GM12878 (cell line): Measurements from ENCODE around the gene OGFRL1. TPM values are rescaled to one million over a fixed set of nuclear protein-coding genes. Genes with fewer than 3 reads are reported as not detected.

ENCODE experiments used
- ATF7 ChIP-seq: fragments of 450-650 bp; IDR thresholded peaks from 2 replicates; pipeline ENCODE4 v1.6.1; 2016; ENCODE audit warnings: low read depth, mild to moderate bottlenecking
- CBX3 ChIP-seq: fragments of 200-600 bp; sonication (generic); IDR thresholded peaks from 2 replicates; pipeline ENCODE4 v1.6.1; 2016; ENCODE audit warnings: low read depth, borderline replicate concordance
- E2F4 ChIP-seq: IDR thresholded peaks from 2 replicates; pipeline ENCODE4 v1.6.1; 2012; ENCODE audit warnings: low read depth, low read length, improper control_type of control experiment
- HDAC2 ChIP-seq: fragments of 200-600 bp; sonication (generic); IDR thresholded peaks from 2 replicates; pipeline ENCODE4 v1.6.1; 2017
- HDAC6 ChIP-seq: fragments of 200-600 bp; sonication (generic); IDR thresholded peaks from one replicate; pipeline ENCODE4 v1.8.0; 2017; ENCODE audit warnings: antibody characterized with exemption; ENCODE audit not compliant: unreplicated experiment
- MTA3 ChIP-seq: IDR thresholded peaks from 2 replicates; pipeline ENCODE4 v1.6.1; 2012; ENCODE audit warnings: low read length, inconsistent platforms, borderline replicate concordance
- NFXL1 ChIP-seq: fragments of 450-650 bp; IDR thresholded peaks from 2 replicates; pipeline ENCODE4 v1.6.1; 2017; ENCODE audit warnings: antibody characterized with exemption, mild to moderate bottlenecking, borderline replicate concordance
- PRDM15 ChIP-seq: fragments of 450-650 bp; formaldehyde crosslinking; IDR thresholded peaks from 2 replicates; pipeline ENCODE4 v1.4.0; 2020; ENCODE audit warnings: mild to moderate bottlenecking, moderate library complexity
- RAD21 ChIP-seq: IDR thresholded peaks from 2 replicates; pipeline ENCODE4 v1.6.1; 2011; ENCODE audit warnings: mild to moderate bottlenecking, low read depth, low read length, moderate library complexity; ENCODE audit not compliant: insufficient read depth
- RELA ChIP-seq: fragments of 450-650 bp; IDR thresholded peaks from 2 replicates; pipeline ENCODE4 v1.8.0; 2014; ENCODE audit warnings: borderline replicate concordance; ENCODE audit not compliant: partially characterized antibody
- RFX5 ChIP-seq: IDR thresholded peaks from 2 replicates; pipeline ENCODE4 v1.6.1; 2011; ENCODE audit warnings: low read depth, low read length, improper control_type of control experiment
- RUNX3 ChIP-seq: IDR thresholded peaks from 2 replicates; pipeline ENCODE4 v1.6.1; 2012; ENCODE audit warnings: low read length, inconsistent platforms
- SP1 ChIP-seq: IDR thresholded peaks from one replicate; pipeline ENCODE4 v1.6.1; 2011; ENCODE audit warnings: low read depth, low read length
- SREBF2 ChIP-seq: IDR thresholded peaks from 2 replicates; pipeline ENCODE4 v1.6.1; 2012; ENCODE audit warnings: mild to moderate bottlenecking, low read length
- USF1 ChIP-seq: IDR thresholded peaks from 2 replicates; pipeline ENCODE4 v1.6.1; 2011; ENCODE audit warnings: borderline replicate concordance, low read depth, mild to moderate bottlenecking, moderate library complexity, mixed read lengths, low read length; ENCODE audit not compliant: insufficient read depth; ENCODE audit errors: extremely low read length
- WRNIP1 ChIP-seq: IDR thresholded peaks from 2 replicates; pipeline ENCODE4 v1.6.1; 2011; ENCODE audit warnings: low read depth, low read length, improper control_type of control experiment, borderline replicate concordance
- polyA plus RNA-seq, 11 experiments: library from polyadenylated mRNA; depleted of rRNA in 4 of 11; unstranded in 6 of 11; stranded (reverse) in 5 of 11; fragments of >200 nt; fragmentation: Nextera tagmentation in 4 of 11; fragmentation: Illumina TruSeq in 1 of 11; extraction: Ambion mirVana in 4 of 11; extraction: Trizol in 1 of 11; gene quantifications; 1 replicate in 1 of 11; 2 replicates in 10 of 11; pipeline versions ENCODE4 v1.2.1 to v1.2.3, GENCODE V29; 2011 to 2016; ENCODE audit warnings: inconsistent platforms in 2 of 11, missing spikeins in 2 of 11, low read depth in 1 of 11
- total RNA-seq, 4 experiments: library from RNA; depleted of rRNA in 3 of 4; stranded (reverse); fragments of >200 nt in 3 of 4; fragmentation: Illumina TruSeq in 1 of 4; extraction: Trizol in 1 of 4; gene quantifications; 2 replicates each; pipeline versions ENCODE4 v1.2.1 to v1.2.3, GENCODE V29; 2013 to 2021
- TF ChIP-seq, protein P1 (sequence below): fragments of 150-350 bp; IDR thresholded peaks from 2 replicates; pipeline ENCODE4 v1.6.1; 2014; ENCODE audit warnings: mild to moderate bottlenecking, low read depth, low read length
- TF ChIP-seq, protein P2 (sequence below): IDR thresholded peaks from 2 replicates; pipeline ENCODE4 v1.6.1; 2012; ENCODE audit warnings: mild to moderate bottlenecking, low read depth, low read length
- TF ChIP-seq, protein P3 (sequence below): fragments of 450-650 bp; IDR thresholded peaks from 2 replicates; pipeline ENCODE4 v1.6.1; 2016; ENCODE audit warnings: mild to moderate bottlenecking

Gene OGFRL1
- total and polyA plus RNA-seq, 10 of the 15 experiments (the other 5 are each of a cell fraction or from before 2014, with no cell fraction given), result 0.24 to 5.8 (median 2.3) TPM

DNA sequence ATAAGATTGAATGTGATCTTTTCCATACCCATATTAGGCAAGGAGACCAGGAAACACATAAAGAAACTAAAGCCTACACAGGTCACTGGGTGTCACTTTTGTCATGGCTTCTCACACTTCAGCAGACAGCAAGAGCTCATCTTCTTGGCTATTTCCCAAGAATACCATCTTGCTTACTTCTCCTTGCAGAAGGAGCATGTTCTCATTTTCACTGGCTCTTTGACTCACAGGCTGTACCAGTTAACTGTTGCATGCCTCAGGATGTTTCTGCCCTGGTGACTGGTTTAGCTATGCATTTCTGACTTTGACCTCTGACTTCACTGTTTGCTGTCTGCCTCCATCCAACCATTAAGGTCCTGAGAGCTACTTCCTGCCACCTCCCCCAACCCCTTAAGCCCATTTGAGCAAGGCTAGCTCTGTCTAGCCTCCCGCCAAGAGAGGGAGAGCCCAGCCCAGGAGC is 40.3 kb upstream of the OGFRL1 start (continued):
- TF ChIP-seq, protein P1, sequence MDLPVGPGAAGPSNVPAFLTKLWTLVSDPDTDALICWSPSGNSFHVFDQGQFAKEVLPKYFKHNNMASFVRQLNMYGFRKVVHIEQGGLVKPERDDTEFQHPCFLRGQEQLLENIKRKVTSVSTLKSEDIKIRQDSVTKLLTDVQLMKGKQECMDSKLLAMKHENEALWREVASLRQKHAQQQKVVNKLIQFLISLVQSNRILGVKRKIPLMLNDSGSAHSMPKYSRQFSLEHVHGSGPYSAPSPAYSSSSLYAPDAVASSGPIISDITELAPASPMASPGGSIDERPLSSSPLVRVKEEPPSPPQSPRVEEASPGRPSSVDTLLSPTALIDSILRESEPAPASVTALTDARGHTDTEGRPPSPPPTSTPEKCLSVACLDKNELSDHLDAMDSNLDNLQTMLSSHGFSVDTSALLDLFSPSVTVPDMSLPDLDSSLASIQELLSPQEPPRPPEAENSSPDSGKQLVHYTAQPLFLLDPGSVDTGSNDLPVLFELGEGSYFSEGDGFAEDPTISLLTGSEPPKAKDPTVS, result no peak
- no peak for TF ChIP-seq WRNIP1
- no peak for TF ChIP-seq E2F4
- TF ChIP-seq RELA, result no peak
- no peak for TF ChIP-seq HDAC6
- 0 out of 2 replicates have a peak, but pooled peaks have one; percentile 4 for TF ChIP-seq RAD21
- no peak for TF ChIP-seq CBX3
- no peak for TF ChIP-seq RUNX3
- no peak for TF ChIP-seq SP1
- TF ChIP-seq, protein P2, sequence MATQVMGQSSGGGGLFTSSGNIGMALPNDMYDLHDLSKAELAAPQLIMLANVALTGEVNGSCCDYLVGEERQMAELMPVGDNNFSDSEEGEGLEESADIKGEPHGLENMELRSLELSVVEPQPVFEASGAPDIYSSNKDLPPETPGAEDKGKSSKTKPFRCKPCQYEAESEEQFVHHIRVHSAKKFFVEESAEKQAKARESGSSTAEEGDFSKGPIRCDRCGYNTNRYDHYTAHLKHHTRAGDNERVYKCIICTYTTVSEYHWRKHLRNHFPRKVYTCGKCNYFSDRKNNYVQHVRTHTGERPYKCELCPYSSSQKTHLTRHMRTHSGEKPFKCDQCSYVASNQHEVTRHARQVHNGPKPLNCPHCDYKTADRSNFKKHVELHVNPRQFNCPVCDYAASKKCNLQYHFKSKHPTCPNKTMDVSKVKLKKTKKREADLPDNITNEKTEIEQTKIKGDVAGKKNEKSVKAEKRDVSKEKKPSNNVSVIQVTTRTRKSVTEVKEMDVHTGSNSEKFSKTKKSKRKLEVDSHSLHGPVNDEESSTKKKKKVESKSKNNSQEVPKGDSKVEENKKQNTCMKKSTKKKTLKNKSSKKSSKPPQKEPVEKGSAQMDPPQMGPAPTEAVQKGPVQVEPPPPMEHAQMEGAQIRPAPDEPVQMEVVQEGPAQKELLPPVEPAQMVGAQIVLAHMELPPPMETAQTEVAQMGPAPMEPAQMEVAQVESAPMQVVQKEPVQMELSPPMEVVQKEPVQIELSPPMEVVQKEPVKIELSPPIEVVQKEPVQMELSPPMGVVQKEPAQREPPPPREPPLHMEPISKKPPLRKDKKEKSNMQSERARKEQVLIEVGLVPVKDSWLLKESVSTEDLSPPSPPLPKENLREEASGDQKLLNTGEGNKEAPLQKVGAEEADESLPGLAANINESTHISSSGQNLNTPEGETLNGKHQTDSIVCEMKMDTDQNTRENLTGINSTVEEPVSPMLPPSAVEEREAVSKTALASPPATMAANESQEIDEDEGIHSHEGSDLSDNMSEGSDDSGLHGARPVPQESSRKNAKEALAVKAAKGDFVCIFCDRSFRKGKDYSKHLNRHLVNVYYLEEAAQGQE, result no peak
- peak; percentile 10; the same call in 1 of the 2 replicates for TF ChIP-seq ATF7
- no peak for TF ChIP-seq RFX5
- no peak for TF ChIP-seq USF1
- TF ChIP-seq MTA3, result no peak
- no peak for TF ChIP-seq PRDM15 (CRISPR knock-in tag)
- TF ChIP-seq HDAC2, result no peak
- TF ChIP-seq, protein P3, sequence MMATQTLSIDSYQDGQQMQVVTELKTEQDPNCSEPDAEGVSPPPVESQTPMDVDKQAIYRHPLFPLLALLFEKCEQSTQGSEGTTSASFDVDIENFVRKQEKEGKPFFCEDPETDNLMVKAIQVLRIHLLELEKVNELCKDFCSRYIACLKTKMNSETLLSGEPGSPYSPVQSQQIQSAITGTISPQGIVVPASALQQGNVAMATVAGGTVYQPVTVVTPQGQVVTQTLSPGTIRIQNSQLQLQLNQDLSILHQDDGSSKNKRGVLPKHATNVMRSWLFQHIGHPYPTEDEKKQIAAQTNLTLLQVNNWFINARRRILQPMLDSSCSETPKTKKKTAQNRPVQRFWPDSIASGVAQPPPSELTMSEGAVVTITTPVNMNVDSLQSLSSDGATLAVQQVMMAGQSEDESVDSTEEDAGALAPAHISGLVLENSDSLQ, result peak; percentile 38; the same call in 1 of the 2 replicates
- no peak for TF ChIP-seq NFXL1
- TF ChIP-seq SREBF2, result no peak
